Karpas-422 (cell line): ENCODE results near the gene ZBTB16. TPM values are rescaled to one million over a fixed set of nuclear protein-coding genes. Genes with fewer than 3 reads are reported as not detected.

Experiments used
- DNase-seq: peaks from one replicate; pipeline ENCODE4 v3.0.0-alpha.2; 2015
- H2AFZ ChIP-seq: fragments of 200-600 bp; sonication (generic); 2 replicates; pipeline ENCODE4 v1.6.1; 2014; ENCODE audit warnings: antibody characterized with exemption, low read length, mixed read lengths
- H3K27ac ChIP-seq: fragments of 200-600 bp; sonication (generic); 2 replicates; pipeline ENCODE4 v1.5.1; 2014; ENCODE audit warnings: mild to moderate bottlenecking, low read length, moderate library complexity
- H3K27me3 ChIP-seq: fragments of 200-600 bp; sonication (generic); 2 replicates; pipeline ENCODE4 v1.6.1; 2014; ENCODE audit warnings: low read length, mixed read lengths
- H3K36me3 ChIP-seq: fragments of 200-600 bp; sonication (generic); 2 replicates; pipeline ENCODE4 v1.6.1; 2014; ENCODE audit warnings: low read length, mixed read lengths; ENCODE audit not compliant: insufficient read depth
- H3K4me1 ChIP-seq: fragments of 200-600 bp; sonication (generic); 2 replicates; pipeline ENCODE4 v1.6.1; 2014; ENCODE audit warnings: mild to moderate bottlenecking, low read length, mixed read lengths
- H3K4me2 ChIP-seq: fragments of 200-600 bp; sonication (generic); 2 replicates; pipeline ENCODE4 v1.6.1; 2014; ENCODE audit warnings: low read length, low read depth, mild to moderate bottlenecking; ENCODE audit not compliant: poor library complexity, severe bottlenecking
- H3K4me3 ChIP-seq: fragments of 200-600 bp; sonication (generic); 2 replicates; pipeline ENCODE4 v1.5.1; 2014; ENCODE audit warnings: mild to moderate bottlenecking, antibody characterized with exemption, low read length, mixed read lengths
- H3K79me2 ChIP-seq: fragments of 200-600 bp; sonication (generic); 2 replicates; pipeline ENCODE4 v1.6.1; 2014; ENCODE audit warnings: mild to moderate bottlenecking, low read length, mixed read lengths
- H3K9ac ChIP-seq: fragments of 200-600 bp; sonication (generic); 2 replicates; pipeline ENCODE4 v1.6.0; 2014; ENCODE audit warnings: low read length
- H3K9me2 ChIP-seq: fragments of 200-600 bp; sonication (generic), shearing (Covaris generic); replicated peaks from 2 replicates; pipeline ENCODE4 v1.6.0; 2014; ENCODE audit warnings: mild to moderate bottlenecking, low read length, moderate library complexity; ENCODE audit not compliant: insufficient read depth
- H3K9me3 ChIP-seq: fragments of 300-700, 200-600 bp; sonication (generic); 2 replicates; pipeline ENCODE4 v1.6.1; 2014; ENCODE audit warnings: low read length, mixed read lengths
- H4K20me1 ChIP-seq: fragments of 200-600 bp; sonication (generic); 2 replicates; pipeline ENCODE4 v1.6.1; 2014; ENCODE audit warnings: mild to moderate bottlenecking, antibody characterized with exemption, low read length, low read depth; ENCODE audit not compliant: insufficient read depth
- total RNA-seq: library from RNA; depleted of rRNA; stranded (reverse); fragments of >200 nt; shearing (Covaris generic); gene quantifications from 2 replicates; pipeline ENCODE4 v1.2.3, GENCODE V29; 2014; ENCODE audit warnings: low replicate concordance

Gene ZBTB16
- total RNA-seq, 1 experiment from 2014 or later, result not detected

- Histone ChIP-seq H3K4me2 (no peak overlapping the region), H3K36me3 (no peaks in the 10 kb centered on the region), H4K20me1 (no peaks in the 10 kb centered on the region), H3K9me2 (no peaks in the 10 kb centered on the region), H3K9me3 (no peaks in the 10 kb centered on the region), H3K4me1 (no peaks in the 10 kb centered on the region), H3K9ac (no peak overlapping the region), H3K79me2 (no peaks in the 10 kb centered on the region), H3K27me3 (no peaks in the 10 kb centered on the region), H2AFZ (no peak overlapping the region), H3K27ac (no peak overlapping the region), H3K4me3 (no peak overlapping the region)
- DNase-seq, result no peak
These were observed 212.8 kb downstream of the ZBTB16 start for GRCh38 chr11:114272311-114272710.

DNA sequence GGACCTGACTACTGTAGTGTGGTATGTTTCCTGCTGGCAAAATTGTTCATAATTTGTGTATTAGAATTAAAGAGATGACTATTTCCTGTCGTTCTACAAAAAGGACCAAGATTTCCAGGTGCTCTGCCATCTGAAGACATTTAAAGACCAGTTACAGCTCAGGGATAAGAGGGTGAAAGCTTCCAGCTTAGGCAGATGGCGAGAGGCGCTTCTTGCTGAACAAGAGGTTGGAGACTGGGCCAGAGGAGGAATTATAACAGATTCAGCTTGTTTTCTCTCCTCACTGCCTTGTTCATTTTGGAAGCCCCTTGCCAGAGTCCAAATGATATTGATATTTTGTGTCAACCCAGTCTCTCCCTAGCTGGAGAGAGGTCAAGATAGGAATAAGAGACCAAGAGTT is 213.6 kb downstream of the ZBTB16 start:
- no peaks in the 10 kb centered on the region for H3K36me3 ChIP-seq
- no peaks in the 10 kb centered on the region for H3K27me3 ChIP-seq
- H3K9me3 ChIP-seq, result no peaks in the 10 kb centered on the region
- no peak overlapping the region for H3K27ac ChIP-seq
- no peaks in the 10 kb centered on the region for H3K79me2 ChIP-seq
- H2AFZ ChIP-seq, result no peak overlapping the region
- H3K4me3 ChIP-seq, result no peak overlapping the region
- DNase-seq, result no peak
- no peaks in the 10 kb centered on the region for H4K20me1 ChIP-seq
- no peak overlapping the region for H3K4me2 ChIP-seq
- no peaks in the 10 kb centered on the region for H3K4me1 ChIP-seq
- H3K9ac ChIP-seq, result no peak overlapping the region
- no peaks in the 10 kb centered on the region for H3K9me2 ChIP-seq

GRCh38 chr11:114273890-114274635 is 214.6 kb downstream of the ZBTB16 start:
- Histone ChIP-seq H3K9me3 (no peaks in the 10 kb centered on the region), H3K36me3 (no peaks in the 10 kb centered on the region), H3K4me2 (no peak overlapping the region), H3K79me2 (no peaks in the 10 kb centered on the region), H3K27ac (no peak overlapping the region), H4K20me1 (no peaks in the 10 kb centered on the region), H3K9ac (no peak overlapping the region), H3K4me1 (no peaks in the 10 kb centered on the region), H2AFZ (no peak overlapping the region), H3K9me2 (no peaks in the 10 kb centered on the region), H3K27me3 (no peaks in the 10 kb centered on the region), H3K4me3 (no peak overlapping the region)
- no peak for DNase-seq

GRCh38 chr11:114274637-114275036 is 215.1 kb downstream of the ZBTB16 start:
- DNase-seq, result no peak

GRCh38 chr11:114275280-114275679 is 215.8 kb downstream of the ZBTB16 start:
- H3K4me3 ChIP-seq, result no peak overlapping the region
- H3K27ac ChIP-seq, result no peak overlapping the region
- H3K9ac ChIP-seq, result no peak overlapping the region
- no peaks in the 10 kb centered on the region for H3K9me3 ChIP-seq
- no peaks in the 10 kb centered on the region for H3K9me2 ChIP-seq
- H2AFZ ChIP-seq, result no peak overlapping the region
- no peaks in the 10 kb centered on the region for H3K36me3 ChIP-seq
- no peaks in the 10 kb centered on the region for H3K4me1 ChIP-seq
- DNase-seq, result no peak
- H3K4me2 ChIP-seq, result no peak overlapping the region
- no peaks in the 10 kb centered on the region for H3K79me2 ChIP-seq
- no peaks in the 10 kb centered on the region for H3K27me3 ChIP-seq
- H4K20me1 ChIP-seq, result no peaks in the 10 kb centered on the region

More at GRCh38 chr11:114274637-114275036, 215.1 kb downstream of the ZBTB16 start:
- Histone ChIP-seq H3K36me3 (no peaks in the 10 kb centered on the region), H3K27ac (no peak overlapping the region), H3K9ac (no peak overlapping the region), H3K9me2 (no peaks in the 10 kb centered on the region), H3K4me1 (no peaks in the 10 kb centered on the region), H3K79me2 (no peaks in the 10 kb centered on the region), H3K27me3 (no peaks in the 10 kb centered on the region), H4K20me1 (no peaks in the 10 kb centered on the region), H3K4me3 (no peak overlapping the region), H3K9me3 (no peaks in the 10 kb centered on the region), H3K4me2 (no peak overlapping the region), H2AFZ (no peak overlapping the region)

GRCh38 chr11:114276077-114276476 is 216.6 kb downstream of the ZBTB16 start:
- Histone ChIP-seq H3K36me3 (no peaks in the 10 kb centered on the region), H3K9ac (no peak overlapping the region), H3K27ac (no peak overlapping the region), H3K27me3 (no peaks in the 10 kb centered on the region), H3K4me3 (no peak overlapping the region), H2AFZ (no peak overlapping the region), H3K9me3 (no peaks in the 10 kb centered on the region), H3K79me2 (no peaks in the 10 kb centered on the region), H3K4me2 (no peak overlapping the region), H3K9me2 (no peaks in the 10 kb centered on the region), H3K4me1 (no peaks in the 10 kb centered on the region), H4K20me1 (no peaks in the 10 kb centered on the region)
- DNase-seq, result no peak

DNA sequence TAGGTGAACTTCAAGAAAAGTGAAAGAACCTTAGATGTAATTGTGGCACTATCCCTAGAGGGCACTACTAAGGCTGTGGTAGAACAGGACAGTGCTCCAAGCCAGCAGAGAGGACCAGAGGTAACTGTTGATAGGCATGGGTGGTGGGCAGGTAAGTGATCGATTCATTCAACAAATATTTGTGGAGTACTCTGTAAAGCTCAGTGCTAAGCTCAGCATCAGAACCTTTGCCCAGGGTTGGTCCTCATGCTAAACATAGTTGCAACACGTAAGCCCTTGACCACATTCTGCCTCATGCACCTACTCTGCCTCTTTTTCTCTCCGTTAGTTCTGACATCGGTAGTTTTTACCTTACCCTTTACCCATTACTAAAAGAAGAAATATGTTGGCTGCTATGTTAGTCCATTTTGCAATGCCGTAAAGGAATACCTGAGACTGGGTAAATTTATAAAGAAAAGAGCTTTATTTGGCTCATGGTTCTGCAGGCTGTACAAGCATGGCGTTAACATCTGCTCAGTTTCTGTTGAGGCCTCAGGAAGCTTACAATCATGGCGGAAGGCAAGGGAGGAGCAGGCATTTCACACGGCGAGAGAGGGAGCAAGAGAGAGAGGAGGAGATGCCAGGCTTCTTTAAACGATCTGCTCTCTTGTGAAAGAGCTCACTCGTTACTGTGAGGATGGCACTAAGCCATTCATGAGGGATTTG is 218.3 kb downstream of the ZBTB16 start:
- H3K36me3 ChIP-seq, result no peaks in the 10 kb centered on the region
- H3K27me3 ChIP-seq, result no peaks in the 10 kb centered on the region
- no peaks in the 10 kb centered on the region for H4K20me1 ChIP-seq
- no peak for DNase-seq
- no peak overlapping the region for H3K4me3 ChIP-seq
- no peaks in the 10 kb centered on the region for H3K9me2 ChIP-seq
- H3K9ac ChIP-seq, result no peak overlapping the region
- H3K4me2 ChIP-seq, result no peak overlapping the region
- H3K9me3 ChIP-seq, result no peaks in the 10 kb centered on the region
- H3K27ac ChIP-seq, result no peak overlapping the region
- no peak overlapping the region for H2AFZ ChIP-seq
- H3K4me1 ChIP-seq, result no peaks in the 10 kb centered on the region
- H3K79me2 ChIP-seq, result no peaks in the 10 kb centered on the region

DNA sequence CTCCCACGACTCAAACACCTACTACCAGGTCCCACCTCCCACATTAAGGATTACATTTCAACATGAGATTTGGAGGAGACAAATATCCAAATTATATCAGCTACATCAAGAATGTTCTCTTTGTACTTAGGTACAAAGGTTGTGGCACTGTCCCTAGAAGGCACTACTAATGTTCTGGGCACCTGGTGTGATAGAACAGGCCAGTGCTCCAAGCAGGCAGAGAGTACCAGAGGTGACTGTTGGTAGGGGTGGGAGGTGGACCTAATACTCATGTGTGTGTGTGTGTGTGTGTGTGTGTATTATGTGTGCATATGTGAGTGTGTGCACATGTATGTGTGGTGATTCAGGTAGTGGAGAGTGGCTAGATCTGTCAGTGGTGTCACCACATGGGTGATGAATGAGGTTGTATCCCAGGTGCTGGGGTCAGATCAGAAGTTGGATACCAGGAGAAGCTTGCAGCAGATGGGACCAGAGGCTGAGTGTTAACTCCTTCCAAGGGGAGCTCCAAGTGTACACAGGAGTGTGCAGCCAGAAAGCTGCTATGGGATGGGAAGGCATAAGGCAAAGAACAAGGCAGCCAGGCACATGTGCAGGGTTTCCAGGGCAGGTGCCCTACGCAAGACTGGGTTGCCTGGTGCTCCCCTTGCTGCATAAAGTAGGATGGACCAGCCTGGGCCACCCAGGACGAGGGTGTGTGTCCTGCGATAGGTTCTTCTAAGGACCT is 219.0 kb downstream of the ZBTB16 start:
- no peak overlapping the region for H3K4me3 ChIP-seq
- H4K20me1 ChIP-seq, result no peaks in the 10 kb centered on the region
- no peak overlapping the region for H3K4me2 ChIP-seq
- no peak overlapping the region for H3K27ac ChIP-seq
- DNase-seq, result no peak
- H3K9ac ChIP-seq, result no peak overlapping the region
- H3K36me3 ChIP-seq, result no peaks in the 10 kb centered on the region
- no peaks in the 10 kb centered on the region for H3K4me1 ChIP-seq
- no peaks in the 10 kb centered on the region for H3K79me2 ChIP-seq
- no peaks in the 10 kb centered on the region for H3K9me3 ChIP-seq
- H2AFZ ChIP-seq, result no peak overlapping the region
- H3K9me2 ChIP-seq, result no peaks in the 10 kb centered on the region
- H3K27me3 ChIP-seq, result no peaks in the 10 kb centered on the region
